ENCODE results near the gene CD81. TPM values are rescaled to one million over a fixed set of nuclear protein-coding genes. Genes with fewer than 3 reads are reported as not detected.
A peak's percentile ranks its signal among the peaks of the same experiment; 100 is the strongest.

Gene CD81
- total and polyA plus RNA-seq, 2 donors from 2014 or later: 827 to 950 TPM

DNA sequence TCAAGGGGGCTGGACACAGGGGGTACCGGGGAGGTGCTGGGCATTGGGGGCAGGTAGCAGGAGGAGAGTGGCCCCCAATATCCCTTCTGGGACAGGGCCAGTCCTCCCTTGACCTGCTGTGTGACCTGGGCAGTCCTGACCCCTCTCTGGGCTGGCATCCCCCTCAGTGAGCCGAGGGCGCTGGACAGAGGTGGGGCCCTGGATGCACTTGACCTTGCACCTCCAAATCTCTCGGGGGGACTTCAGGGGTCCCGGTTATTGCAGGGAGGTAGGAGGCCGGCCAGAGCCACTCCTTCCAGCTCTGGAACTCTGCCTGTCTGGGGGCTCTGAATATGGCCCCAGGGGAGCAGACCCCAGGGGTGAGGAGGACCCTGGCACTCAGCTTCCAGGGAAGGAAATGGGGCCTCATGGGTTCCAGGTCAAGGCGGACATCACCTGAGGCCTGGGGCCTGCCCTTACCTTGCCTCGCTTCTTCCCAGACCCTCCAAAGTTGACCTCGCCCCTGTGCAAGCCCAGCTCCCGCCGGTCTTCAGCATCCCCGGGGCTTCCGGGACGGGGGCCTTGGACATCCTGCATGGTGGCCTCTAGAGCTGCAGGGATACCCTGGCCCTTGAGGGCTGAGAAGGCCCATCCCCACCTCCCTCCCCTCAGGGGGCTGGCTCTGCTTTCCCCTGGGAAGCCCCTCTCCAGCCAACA lies 45.5 kb downstream of the CD81 start:
- TF ChIP-seq, protein P1, sequence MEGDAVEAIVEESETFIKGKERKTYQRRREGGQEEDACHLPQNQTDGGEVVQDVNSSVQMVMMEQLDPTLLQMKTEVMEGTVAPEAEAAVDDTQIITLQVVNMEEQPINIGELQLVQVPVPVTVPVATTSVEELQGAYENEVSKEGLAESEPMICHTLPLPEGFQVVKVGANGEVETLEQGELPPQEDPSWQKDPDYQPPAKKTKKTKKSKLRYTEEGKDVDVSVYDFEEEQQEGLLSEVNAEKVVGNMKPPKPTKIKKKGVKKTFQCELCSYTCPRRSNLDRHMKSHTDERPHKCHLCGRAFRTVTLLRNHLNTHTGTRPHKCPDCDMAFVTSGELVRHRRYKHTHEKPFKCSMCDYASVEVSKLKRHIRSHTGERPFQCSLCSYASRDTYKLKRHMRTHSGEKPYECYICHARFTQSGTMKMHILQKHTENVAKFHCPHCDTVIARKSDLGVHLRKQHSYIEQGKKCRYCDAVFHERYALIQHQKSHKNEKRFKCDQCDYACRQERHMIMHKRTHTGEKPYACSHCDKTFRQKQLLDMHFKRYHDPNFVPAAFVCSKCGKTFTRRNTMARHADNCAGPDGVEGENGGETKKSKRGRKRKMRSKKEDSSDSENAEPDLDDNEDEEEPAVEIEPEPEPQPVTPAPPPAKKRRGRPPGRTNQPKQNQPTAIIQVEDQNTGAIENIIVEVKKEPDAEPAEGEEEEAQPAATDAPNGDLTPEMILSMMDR (IDR thresholded peaks at IDR 0.05; ENCODE audit: borderline replicate concordance, extremely low read depth, insufficient read depth): no peak
- Histone ChIP-seq H3K9me3 (ENCODE audit: control insufficient read depth in 2 of 3, insufficient read depth in 1 of 3, low read length in 3 of 3) (no peaks in the 10 kb centered on the region), H3K4me3 (ENCODE audit: low read length in 3 of 3) (no peak overlapping the region), H3K27me3 (ENCODE audit: control insufficient read depth, insufficient read depth, low read length) (no peaks in the 10 kb centered on the region), H3K9ac (ENCODE audit: low read length in 3 of 3) (no peak overlapping the region), H3K27ac (ENCODE audit: low read depth in 2 of 2, low read length in 2 of 2) (no peak overlapping the region), H3K36me3 (ENCODE audit: control insufficient read depth in 2 of 3, insufficient read depth in 3 of 3, low read length in 3 of 3) (no peaks in the 10 kb centered on the region), H3K4me1 (ENCODE audit: control insufficient read depth in 2 of 3, insufficient read depth in 2 of 3, low read depth in 1 of 3, low read length in 3 of 3) (peaks cover 0 to 3% (median 0%) of the 10 kb centered on the region in 3 donors)
- DNase-seq (peak in 1 of 5 donors; percentile 77), FAIRE-seq (no peak)
- intact Hi-C loops (cut with DNase I): loop anchor here (5.0 to 10.0 kb wide), 2 partner anchors 225 to 462 kb away; partner anchors contain the start of gene CDKN1C

DNA sequence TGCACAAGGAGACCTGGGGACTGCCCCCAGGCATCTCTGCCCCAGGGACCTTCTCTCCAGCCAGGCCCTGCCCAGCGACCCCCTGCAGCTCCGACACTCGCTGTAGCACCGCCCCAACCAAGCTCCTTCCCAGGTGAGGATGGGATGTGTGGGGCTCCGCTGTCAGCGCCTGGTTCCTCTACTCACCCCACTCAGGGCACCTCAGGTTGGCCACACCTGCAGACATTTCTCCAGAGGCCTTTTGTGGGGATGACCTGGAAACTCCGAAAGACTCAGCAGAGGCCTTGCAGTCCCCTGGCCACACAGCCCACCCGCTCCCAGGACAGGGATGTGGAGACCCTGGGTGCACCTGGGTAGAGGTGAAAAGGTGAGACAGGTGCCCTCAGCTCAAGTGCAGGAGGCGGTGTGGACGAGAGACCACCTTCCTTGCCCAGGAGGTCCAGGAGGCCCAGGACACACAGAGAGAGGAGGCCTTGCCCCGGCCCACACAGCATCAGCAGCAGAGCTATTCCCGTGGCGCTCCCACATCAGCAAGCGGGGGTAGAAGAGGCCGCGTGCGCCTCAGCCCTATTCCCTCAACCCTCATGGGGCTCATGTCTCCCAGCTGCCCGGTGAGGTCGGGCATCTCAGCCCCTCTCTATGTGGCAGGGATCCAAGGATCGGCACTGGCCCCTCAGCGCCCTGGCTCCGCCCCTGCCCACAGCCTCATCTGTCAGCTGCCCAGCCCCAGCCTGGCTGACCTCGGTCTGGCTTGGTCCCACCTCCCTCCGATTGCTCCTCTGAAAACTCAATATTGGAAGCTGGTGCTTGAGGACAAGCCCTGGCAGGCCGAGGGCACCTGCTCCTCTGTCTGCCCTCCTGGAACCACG lies 46.3 kb downstream of the CD81 start:
- no peaks in the 10 kb centered on the region for H3K36me3 ChIP-seq (ENCODE audit: control insufficient read depth in 2 of 3, insufficient read depth in 3 of 3, low read length in 3 of 3)
- no peaks in the 10 kb centered on the region for H3K9me3 ChIP-seq (ENCODE audit: control insufficient read depth in 2 of 3, insufficient read depth in 1 of 3, low read length in 3 of 3)
- H3K4me1 ChIP-seq (ENCODE audit: control insufficient read depth in 2 of 3, insufficient read depth in 2 of 3, low read depth in 1 of 3, low read length in 3 of 3): peaks cover 0 to 3% (median 0%) of the 10 kb centered on the region in 3 donors
- TF ChIP-seq, protein P1 (IDR thresholded peaks at IDR 0.05; ENCODE audit: borderline replicate concordance, extremely low read depth, insufficient read depth): no peak
- no peak overlapping the region for H3K27ac ChIP-seq (ENCODE audit: low read depth in 2 of 2, low read length in 2 of 2)
- peak in 1 of 5 donors; percentile 67 for DNase-seq
- no peak for FAIRE-seq
- H3K4me3 ChIP-seq (ENCODE audit: low read length in 3 of 3): no peak overlapping the region
- no peaks in the 10 kb centered on the region for H3K27me3 ChIP-seq (ENCODE audit: control insufficient read depth, insufficient read depth, low read length)
- intact Hi-C loops (cut with DNase I): loop anchor here (5.0 to 10.0 kb wide), 2 partner anchors 226 to 461 kb away; partner anchors contain the start of gene CDKN1C
- H3K9ac ChIP-seq (ENCODE audit: low read length in 3 of 3): no peak overlapping the region

DNA sequence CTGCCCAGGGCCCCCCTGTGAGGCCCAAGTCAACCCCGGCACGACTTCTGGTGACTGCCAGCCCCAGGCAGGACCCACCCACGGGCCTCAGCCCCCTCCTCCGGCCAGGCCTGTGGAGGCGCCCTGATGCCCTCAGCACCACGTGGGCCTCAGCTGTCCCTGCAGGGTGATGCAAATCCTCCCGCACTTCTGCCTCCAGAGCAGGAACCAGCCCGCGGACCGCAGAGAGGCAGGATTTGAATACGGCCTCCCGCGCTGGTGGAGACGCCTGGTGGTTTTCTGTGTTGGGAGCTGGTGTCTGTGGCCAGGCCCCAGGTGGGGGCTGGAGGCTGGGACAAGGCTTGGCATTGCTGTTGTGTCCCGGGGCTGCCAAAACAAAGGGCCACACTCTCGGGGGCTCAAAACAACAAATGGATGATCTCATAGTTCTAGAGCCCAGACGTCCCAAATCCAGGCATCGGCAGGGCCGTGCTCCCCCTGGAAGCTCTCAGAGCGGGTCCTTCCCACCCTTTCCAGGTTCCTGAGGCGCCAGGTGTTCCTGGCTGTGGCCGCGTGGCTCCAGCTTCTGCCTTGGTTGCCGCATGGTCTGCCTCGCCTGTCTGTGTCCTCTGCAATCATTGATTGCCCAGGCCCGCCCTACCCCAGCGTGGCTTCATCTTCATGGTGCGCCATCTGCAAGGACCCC lies 47.8 kb downstream of the CD81 start:
- H3K4me1 ChIP-seq (ENCODE audit: control insufficient read depth in 2 of 3, insufficient read depth in 2 of 3, low read depth in 1 of 3, low read length in 3 of 3): peaks cover 0 to under 1% (median 0%) of the 10 kb centered on the region in 3 donors
- intact Hi-C loops (cut with DNase I): loop anchor here (5.0 to 10.0 kb wide), 3 partner anchors 107 to 460 kb away; partner anchors contain the start of gene CDKN1C
- DNase-seq (peak in 1 of 5 donors; percentile 66), FAIRE-seq (no peak)
- H3K27me3 ChIP-seq (ENCODE audit: control insufficient read depth, insufficient read depth, low read length): no peaks in the 10 kb centered on the region
- H3K9ac ChIP-seq (ENCODE audit: low read length in 3 of 3): no peak overlapping the region
- H3K36me3 ChIP-seq (ENCODE audit: control insufficient read depth in 2 of 3, insufficient read depth in 3 of 3, low read length in 3 of 3): no peaks in the 10 kb centered on the region
- H3K9me3 ChIP-seq (ENCODE audit: control insufficient read depth in 2 of 3, insufficient read depth in 1 of 3, low read length in 3 of 3): no peaks in the 10 kb centered on the region
- H3K4me3 ChIP-seq (ENCODE audit: low read length in 3 of 3): no peak overlapping the region
- H3K27ac ChIP-seq (ENCODE audit: low read depth in 2 of 2, low read length in 2 of 2): no peak overlapping the region
- TF ChIP-seq, protein P1 (IDR thresholded peaks at IDR 0.05; ENCODE audit: borderline replicate concordance, extremely low read depth, insufficient read depth): no peak

Data from kidney (tissue), 14 donors.